Measurements from ENCODE around the gene EGFR. TPM values are rescaled to one million over a fixed set of nuclear protein-coding genes. Genes with fewer than 3 reads are reported as not detected.

Gene EGFR
- polyA plus RNA-seq, 1 donor from 2014 or later = 0.22 TPM

GRCh38 chr7:55144333-55145317 lies 125.8 kb downstream of the EGFR start:
- Histone ChIP-seq H3K4me3 (ENCODE audit: low read length) (no peak overlapping the region), H3K27me3 (ENCODE audit: insufficient read depth, low read depth, low read length) (no peaks in the 10 kb centered on the region), H3K36me3 (ENCODE audit: insufficient read depth, low read length) (no peaks in the 10 kb centered on the region), H3K79me2 (replicated peaks; ENCODE audit: insufficient read depth, low read length) (no peaks in the 10 kb centered on the region), H3K9ac (ENCODE audit: low read length) (no peak overlapping the region), H4K20me1 (ENCODE audit: insufficient read depth) (no peaks in the 10 kb centered on the region), H3K9me2 (ENCODE audit: insufficient read depth, low read length) (no peaks in the 10 kb centered on the region), H3K4me2 (ENCODE audit: low read length) (no peak overlapping the region), H3K9me3 (ENCODE audit: low read length) (no peaks in the 10 kb centered on the region), H3K27ac (ENCODE audit: low read length) (no peak overlapping the region), H3F3A (ENCODE audit: insufficient read depth, low read length, poor library complexity, severe bottlenecking) (no peaks in the 10 kb centered on the region), H2AFZ (ENCODE audit: low read depth, low read length) (no peak overlapping the region)
- TF ChIP-seq POLR2AphosphoS5 (IDR thresholded peaks at IDR 0.05) (no peak), EP300 (conservative IDR thresholded peaks at IDR 0.05; ENCODE audit: poor library complexity, severe bottlenecking) (no peak), MXI1 (conservative IDR thresholded peaks at IDR 0.05; ENCODE audit: poor library complexity, severe bottlenecking) (no peak), CTCF (IDR thresholded peaks at IDR 0.05; ENCODE audit: poor library complexity, severe bottlenecking) (no peak)

GRCh38 chr7:55145606-55146005 lies 126.8 kb downstream of the EGFR start:
- no peaks in the 10 kb centered on the region for H3K79me2 ChIP-seq (replicated peaks; ENCODE audit: insufficient read depth, low read length)
- H3K9me3 ChIP-seq (ENCODE audit: low read length) = no peaks in the 10 kb centered on the region
- no peak overlapping the region for H3K9ac ChIP-seq (ENCODE audit: low read length)
- no peaks in the 10 kb centered on the region for H3F3A ChIP-seq (ENCODE audit: insufficient read depth, low read length, poor library complexity, severe bottlenecking)
- no peaks in the 10 kb centered on the region for H4K20me1 ChIP-seq (ENCODE audit: insufficient read depth)
- no peaks in the 10 kb centered on the region for H3K36me3 ChIP-seq (ENCODE audit: insufficient read depth, low read length)
- H3K4me2 ChIP-seq (ENCODE audit: low read length) = no peak overlapping the region
- no peaks in the 10 kb centered on the region for H3K27me3 ChIP-seq (ENCODE audit: insufficient read depth, low read depth, low read length)
- no peak overlapping the region for H3K27ac ChIP-seq (ENCODE audit: low read length)
- H3K9me2 ChIP-seq (ENCODE audit: insufficient read depth, low read length) = no peaks in the 10 kb centered on the region
- H2AFZ ChIP-seq (ENCODE audit: low read depth, low read length) = no peak overlapping the region
- TF ChIP-seq POLR2AphosphoS5 (IDR thresholded peaks at IDR 0.05) = no peak
- no peak for TF ChIP-seq EZH2 (IDR thresholded peaks at IDR 0.05; ENCODE audit: borderline replicate concordance, insufficient read depth, low read length, poor library complexity, severe bottlenecking)
- TF ChIP-seq EP300 (conservative IDR thresholded peaks at IDR 0.05; ENCODE audit: poor library complexity, severe bottlenecking) = no peak
- no peak for TF ChIP-seq TAF1 (IDR thresholded peaks at IDR 0.05; ENCODE audit: low read depth)
- TF ChIP-seq MXI1 (conservative IDR thresholded peaks at IDR 0.05; ENCODE audit: poor library complexity, severe bottlenecking) = no peak
- no peak for TF ChIP-seq SMC3 (conservative IDR thresholded peaks at IDR 0.05; ENCODE audit: poor library complexity)
- TF ChIP-seq CTCF (IDR thresholded peaks at IDR 0.05; ENCODE audit: poor library complexity, severe bottlenecking) = no peak
- no peak for TF ChIP-seq RAD21 (conservative IDR thresholded peaks at IDR 0.05)
- no peak for TF ChIP-seq REST (IDR thresholded peaks at IDR 0.05; ENCODE audit: borderline replicate concordance)
- H3K4me3 ChIP-seq (ENCODE audit: low read length) = no peak overlapping the region

Measured in neural cell (in vitro differentiated cells).